MM.1S (cell line): Measurements from ENCODE around the gene AKAP6.

Experiments
- DNase-seq: peaks from one replicate; pipeline ENCODE4 v3.0.0-alpha.2; 2015
- H2AFZ ChIP-seq: fragments of 300-600 bp; sonication (generic); 2 replicates; pipeline ENCODE4 v1.6.0; 2016; ENCODE audit warnings: antibody characterized with exemption, low read length
- H3F3A ChIP-seq: fragments of 300-600 bp; sonication (generic); 2 replicates; pipeline ENCODE4 v1.6.1; 2016; ENCODE audit warnings: mild to moderate bottlenecking, antibody characterized with exemption, low read length, moderate library complexity, mixed read lengths; ENCODE audit not compliant: insufficient read depth
- H3K27ac ChIP-seq: fragments of 300-600 bp; sonication (generic); 2 replicates; pipeline ENCODE4 v1.5.1; 2016; ENCODE audit warnings: mild to moderate bottlenecking, low read length
- H3K27me3 ChIP-seq: fragments of 300-600 bp; sonication (generic); replicated peaks from 2 replicates; pipeline ENCODE4 v1.6.0; 2016; ENCODE audit warnings: low read length; ENCODE audit not compliant: insufficient read depth
- H3K36me3 ChIP-seq: fragments of 300-600 bp; sonication (generic); replicated peaks from 2 replicates; pipeline ENCODE4 v1.6.1; 2016; ENCODE audit warnings: mild to moderate bottlenecking, low read length, mixed read lengths; ENCODE audit not compliant: insufficient read depth
- H3K4me1 ChIP-seq: fragments of 300-600 bp; sonication (generic); 2 replicates; pipeline ENCODE4 v1.6.1; 2016; ENCODE audit warnings: low read length, mixed read lengths
- H3K4me2 ChIP-seq: fragments of 300-600 bp; sonication (generic); 2 replicates; pipeline ENCODE4 v1.6.0; 2016; ENCODE audit warnings: low read depth, low read length
- H3K4me3 ChIP-seq: fragments of 300-600 bp; sonication (generic); 2 replicates; pipeline ENCODE4 v1.5.1; 2016; ENCODE audit warnings: low read length, mixed read lengths
- H3K79me2 ChIP-seq: fragments of 300-600 bp; sonication (generic); 2 replicates; pipeline ENCODE4 v1.6.1; 2016; ENCODE audit warnings: mixed run types, low read length, mixed read lengths
- H3K9ac ChIP-seq: fragments of 300-600 bp; sonication (generic); 2 replicates; pipeline ENCODE4 v1.6.1; 2016; ENCODE audit warnings: low read length, mixed read lengths
- H3K9me2 ChIP-seq: fragments of 300-600 bp; sonication (generic); replicated peaks from 2 replicates; pipeline ENCODE4 v1.6.1; 2016; ENCODE audit warnings: mild to moderate bottlenecking, low read length, mixed read lengths; ENCODE audit not compliant: insufficient read depth
- H3K9me3 ChIP-seq: fragments of 300-600 bp; sonication (generic); replicated peaks from 2 replicates; pipeline ENCODE4 v1.6.1; 2016; ENCODE audit warnings: mild to moderate bottlenecking, low read length, mixed read lengths; ENCODE audit not compliant: insufficient read depth
- H4K20me1 ChIP-seq: fragments of 300-600 bp; sonication (generic); 2 replicates; pipeline ENCODE4 v1.6.1; 2016; ENCODE audit warnings: mild to moderate bottlenecking, low read length, moderate library complexity, mixed read lengths; ENCODE audit not compliant: insufficient read depth
- CTCF ChIP-seq: fragments of 300-600 bp; sonication (generic); IDR thresholded peaks from 2 replicates; pipeline ENCODE4 v1.5.1; 2016; ENCODE audit warnings: antibody characterized with exemption, low read length, mixed read lengths
- EZH2 ChIP-seq: fragments of 300-600 bp; sonication (generic); optimal IDR thresholded peaks from 2 replicates; pipeline ENCODE3; 2017; ENCODE audit warnings: low read depth, mild to moderate bottlenecking, antibody characterized with exemption, low read length, mixed read lengths
- EZH2phosphoT487 ChIP-seq: fragments of 300-600 bp; sonication (generic); IDR thresholded peaks from 2 replicates; pipeline ENCODE4 v1.6.1; 2018; ENCODE audit warnings: antibody characterized with exemption, low read length

AKAP6 gene

GRCh38 chr14:32650665-32651064, 321.6 kb downstream of the AKAP6 start:
- Histone ChIP-seq H3K9me3 (no peaks in the 10 kb centered on the region), H3K27me3 (no peaks in the 10 kb centered on the region), H3K79me2 (no peaks in the 10 kb centered on the region), H3K36me3 (no peaks in the 10 kb centered on the region), H4K20me1 (no peaks in the 10 kb centered on the region), H3K27ac (no peak overlapping the region), H3K4me3 (no peak overlapping the region), H3K4me1 (no peaks in the 10 kb centered on the region), H3K9me2 (no peaks in the 10 kb centered on the region), H2AFZ (no peak overlapping the region), H3K9ac (no peak overlapping the region), H3F3A (no peaks in the 10 kb centered on the region), H3K4me2 (no peak overlapping the region)
- DNase-seq = no peak
- TF ChIP-seq CTCF = no peak
- TF ChIP-seq EZH2 = no peak
- TF ChIP-seq EZH2phosphoT487 = no peak

GRCh38 chr14:32654106-32654505, 325.0 kb downstream of the AKAP6 start:
- DNase-seq = no peak
- Histone ChIP-seq H4K20me1 (no peaks in the 10 kb centered on the region), H3K9me3 (no peaks in the 10 kb centered on the region), H3K79me2 (no peaks in the 10 kb centered on the region), H3K4me3 (no peak overlapping the region), H3K9me2 (no peaks in the 10 kb centered on the region), H3K4me2 (no peak overlapping the region), H3K36me3 (no peaks in the 10 kb centered on the region), H3K27me3 (no peaks in the 10 kb centered on the region), H3F3A (no peaks in the 10 kb centered on the region), H3K9ac (no peak overlapping the region), H3K27ac (no peak overlapping the region), H2AFZ (no peak overlapping the region), H3K4me1 (no peaks in the 10 kb centered on the region)
- TF ChIP-seq CTCF = no peak
- TF ChIP-seq EZH2 = no peak
- no peak for TF ChIP-seq EZH2phosphoT487

- no peaks in the 10 kb centered on the region for H3K36me3 ChIP-seq
- H3K4me3 ChIP-seq = no peak overlapping the region
- no peak overlapping the region for H3K4me2 ChIP-seq
- DNase-seq = no peak
- H3K9ac ChIP-seq = no peak overlapping the region
- H3K79me2 ChIP-seq = no peaks in the 10 kb centered on the region
- no peak for TF ChIP-seq EZH2phosphoT487
- no peak for TF ChIP-seq CTCF
- no peak for TF ChIP-seq EZH2
- no peaks in the 10 kb centered on the region for H4K20me1 ChIP-seq
- no peaks in the 10 kb centered on the region for H3K27me3 ChIP-seq
- no peaks in the 10 kb centered on the region for H3K9me2 ChIP-seq
- no peak overlapping the region for H3K27ac ChIP-seq
- no peaks in the 10 kb centered on the region for H3K4me1 ChIP-seq
- no peaks in the 10 kb centered on the region for H3K9me3 ChIP-seq
- no peak overlapping the region for H2AFZ ChIP-seq
- H3F3A ChIP-seq = no peaks in the 10 kb centered on the region
Observed at GRCh38 chr14:32656601-32657000, 327.5 kb downstream of the AKAP6 start.
